Activated CD4-positive, CD25-positive, alpha-beta regulatory T cell treated with anti-CD3 and anti-CD28 coated beads, Interleukin-2, amount 50 U/mL, for 16 hours (primary cell): ENCODE measurements around the gene CNIH2.
"Not testable (repeated sequence)": the region's sequence is repeated elsewhere in the genome, so short reads cannot be mapped to it uniquely, and the experiment has no call there.

Source experiments
- DNase-seq: peaks from one replicate; pipeline ENCODE4 v3.0.0-alpha.2; 2020; ENCODE audit warnings: low read depth, low spot score

Gene CNIH2

GRCh38 chr11:66276619-66277018, 1.4 kb upstream of the CNIH2 start:
- DNase-seq, result not testable (repeated sequence)

DNA sequence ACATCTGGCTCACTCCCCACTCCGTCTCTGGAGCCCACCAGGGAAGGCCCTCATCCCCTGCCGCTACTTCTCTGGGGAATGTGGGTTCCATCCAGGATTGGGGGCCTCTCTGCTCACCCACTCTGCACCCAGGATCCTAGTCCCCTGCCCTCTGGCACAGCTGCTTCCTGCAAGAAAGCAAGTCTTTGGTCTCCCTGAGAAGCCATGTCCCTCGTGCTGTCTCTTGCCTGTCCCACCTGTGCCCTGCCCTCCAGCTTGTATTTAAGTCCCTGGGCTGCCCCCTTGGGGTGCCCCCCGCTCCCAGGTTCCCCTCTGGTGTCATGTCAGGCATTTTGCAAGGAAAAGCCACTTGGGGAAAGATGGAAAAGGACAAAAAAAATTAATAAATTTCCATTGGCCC, 911 bp upstream of the CNIH2 start:
- DNase-seq, result not testable (repeated sequence)

GRCh38 chr11:66278363-66279091, 552 bp downstream of the CNIH2 start:
- no peak for DNase-seq

GRCh38 chr11:66279092-66279734, 1.2 kb downstream of the CNIH2 start:
- no peak for DNase-seq

GRCh38 chr11:66280428-66280827, 2.5 kb downstream of the CNIH2 start:
- DNase-seq, result no peak

- no peak for DNase-seq
Observed at GRCh38 chr11:66281001-66281400, 3.0 kb downstream of the CNIH2 start.

- no peak for DNase-seq
Observed at GRCh38 chr11:66281776-66282467, 3.9 kb downstream of the CNIH2 start.

DNA sequence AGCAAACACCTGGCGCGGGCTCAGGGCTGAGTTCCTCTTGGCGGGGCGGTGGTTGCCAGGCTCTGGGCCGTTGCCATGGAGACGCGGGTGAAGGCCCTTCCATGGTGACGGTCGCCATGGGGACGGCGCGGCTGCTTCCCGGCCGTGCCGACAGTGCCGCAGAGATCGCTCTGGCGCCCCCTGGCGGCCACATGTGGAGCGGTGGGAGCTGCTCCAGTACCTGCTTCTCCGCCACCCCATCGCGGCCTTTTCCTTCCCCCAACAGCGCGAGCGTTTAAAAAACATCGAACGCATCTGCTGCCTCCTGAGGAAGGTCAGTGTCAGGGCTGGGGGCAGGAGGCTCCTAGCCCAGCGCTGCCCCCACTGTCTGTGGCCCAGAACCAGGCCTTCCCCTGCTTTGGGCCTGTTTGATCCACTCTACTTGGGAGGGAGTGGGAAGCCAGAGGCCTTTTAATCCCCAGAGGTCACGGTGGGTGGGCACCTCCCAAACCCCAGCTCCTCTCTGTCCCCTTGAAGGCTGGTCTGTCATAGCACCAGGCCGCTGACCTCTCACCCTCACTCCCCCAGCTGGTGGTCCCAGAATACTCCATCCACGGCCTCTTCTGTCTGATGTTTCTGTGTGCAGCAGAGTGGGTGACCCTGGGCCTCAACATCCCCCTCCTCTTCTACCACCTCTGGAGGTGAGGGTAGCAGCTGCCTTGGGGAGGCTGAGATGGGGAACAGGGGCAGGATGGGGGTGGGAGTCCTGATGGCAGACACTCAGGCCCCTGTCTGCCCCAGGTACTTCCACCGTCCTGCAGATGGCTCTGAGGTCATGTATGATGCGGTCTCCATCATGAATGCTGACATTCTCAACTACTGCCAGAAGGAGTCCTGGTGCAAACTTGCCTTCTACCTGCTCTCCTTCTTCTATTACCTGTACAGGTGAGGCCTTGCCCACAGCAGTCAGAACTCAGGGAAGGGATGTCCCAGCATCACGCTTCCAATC, 4.8 kb downstream of the CNIH2 start:
- DNase-seq, result peak; percentile 100

DNA sequence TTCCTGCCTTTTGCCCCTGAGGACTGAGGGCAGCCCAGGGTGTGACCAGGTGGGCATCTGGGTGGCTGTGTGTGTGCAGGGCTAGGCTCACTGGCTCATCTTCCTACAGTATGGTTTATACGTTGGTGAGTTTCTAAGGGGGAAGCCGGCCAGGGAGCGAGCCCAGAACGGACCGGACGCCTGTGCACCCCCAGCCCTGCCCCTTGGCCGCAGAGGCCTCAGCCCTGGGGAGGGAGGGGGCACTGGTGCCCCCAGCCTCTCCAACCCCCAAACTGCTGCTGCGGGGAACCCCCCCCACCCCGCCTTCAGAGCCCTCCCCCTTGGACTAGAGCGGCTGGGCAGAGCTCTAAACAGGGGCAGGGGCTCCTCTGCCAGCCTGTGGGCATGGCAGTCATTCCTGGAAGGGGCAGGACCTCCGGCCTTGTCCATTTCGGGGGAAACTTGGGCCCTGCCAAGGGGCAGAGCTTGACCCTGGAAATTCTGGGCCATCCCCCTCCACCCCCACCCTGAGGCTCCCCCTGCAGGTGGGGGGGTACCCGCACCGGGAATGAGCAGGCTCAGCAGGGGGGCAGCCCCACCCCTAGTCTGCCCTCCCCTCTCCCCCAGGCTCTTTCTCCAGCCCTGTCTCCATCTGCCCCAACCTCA, 5.6 kb downstream of the CNIH2 start:
- no peak for DNase-seq

- no peak for DNase-seq
Observed at GRCh38 chr11:66284526-66285078, 6.6 kb downstream of the CNIH2 start.

DNA sequence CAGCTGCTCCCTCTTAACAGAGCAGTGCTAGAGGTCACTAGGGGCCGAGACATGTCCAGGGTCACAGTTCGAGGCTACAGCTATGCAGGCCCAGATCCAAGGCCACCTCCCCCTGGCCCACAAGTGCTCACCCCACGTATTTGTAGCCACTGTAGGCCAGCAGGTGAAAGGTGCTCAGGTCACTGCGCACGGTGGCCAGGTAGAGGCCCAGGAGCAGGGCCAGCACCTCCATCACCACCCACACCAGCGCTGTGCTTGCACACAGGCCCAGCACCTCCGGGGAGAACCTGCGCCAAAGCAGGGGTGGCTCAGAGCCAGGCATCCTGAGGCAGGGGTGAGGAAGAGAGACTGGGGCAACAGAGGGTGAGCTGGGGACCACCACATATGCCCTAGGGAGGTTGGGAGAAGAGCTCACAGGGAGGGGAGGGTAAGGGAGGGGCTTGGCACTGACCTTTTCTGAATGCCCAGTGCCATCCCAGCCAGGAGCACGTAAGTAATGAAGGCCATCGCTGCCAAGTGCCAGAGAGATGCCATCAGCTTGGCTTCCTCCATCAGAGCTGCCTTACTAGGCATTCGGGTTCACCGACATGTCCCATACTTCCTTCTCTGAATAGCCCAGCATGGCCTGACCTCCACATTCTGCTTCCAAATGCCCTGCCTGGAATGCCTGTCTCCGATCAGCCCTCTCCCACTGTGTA, 7.4 kb downstream of the CNIH2 start:
- DNase-seq, result no peak

DNA sequence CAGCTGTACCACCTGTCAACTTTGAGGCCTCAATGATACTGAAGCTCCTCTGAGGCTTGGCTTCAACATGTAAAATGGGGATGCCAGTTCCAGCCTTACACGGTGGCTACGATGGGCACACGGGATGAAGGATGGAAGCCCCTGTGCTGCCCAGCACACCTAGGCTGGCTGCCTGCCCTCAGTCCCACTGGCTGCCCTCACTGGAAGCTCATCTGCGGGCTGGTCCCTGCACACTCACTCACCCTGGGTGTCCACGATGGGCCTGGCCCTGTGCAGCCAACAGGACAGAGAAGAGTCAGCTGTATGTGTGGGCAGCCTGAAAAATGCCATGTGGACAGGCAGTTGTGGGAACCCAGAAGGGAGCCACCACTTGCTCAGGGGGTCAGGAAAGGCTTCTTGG, 8.7 kb downstream of the CNIH2 start:
- no peak for DNase-seq

DNA sequence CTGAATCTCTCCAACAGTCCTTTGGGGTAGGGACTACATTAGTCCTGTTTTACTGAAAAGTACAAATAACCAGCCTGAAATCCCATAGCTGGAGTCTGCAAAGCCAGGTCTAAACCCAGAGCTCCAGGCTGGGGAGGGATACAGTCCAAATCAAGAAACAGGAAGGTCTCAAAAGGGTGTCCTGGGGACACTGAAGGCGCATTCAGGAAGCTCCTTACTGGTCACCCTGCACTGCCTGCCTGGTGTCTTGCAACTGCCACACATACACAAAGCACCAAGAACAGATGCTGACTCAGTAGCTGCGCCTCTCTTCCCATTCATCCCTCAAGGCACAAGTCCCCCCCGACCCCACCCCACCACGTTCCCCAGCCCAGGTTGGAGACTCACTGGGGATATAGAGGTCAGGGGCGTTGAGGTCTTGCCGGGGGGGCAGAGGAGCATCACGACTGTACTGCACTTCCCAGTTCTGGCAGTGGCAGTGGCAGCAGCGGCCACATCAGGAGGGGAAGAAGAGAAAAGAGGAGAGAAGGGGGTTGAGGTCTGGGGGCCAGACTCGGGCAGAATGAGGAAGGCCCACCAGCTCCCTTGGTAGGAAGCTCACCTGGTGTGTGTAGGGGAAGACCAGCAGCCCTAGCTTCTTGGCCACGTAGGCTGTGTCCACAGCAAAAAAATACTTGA, 9.4 kb downstream of the CNIH2 start:
- no peak for DNase-seq

DNA sequence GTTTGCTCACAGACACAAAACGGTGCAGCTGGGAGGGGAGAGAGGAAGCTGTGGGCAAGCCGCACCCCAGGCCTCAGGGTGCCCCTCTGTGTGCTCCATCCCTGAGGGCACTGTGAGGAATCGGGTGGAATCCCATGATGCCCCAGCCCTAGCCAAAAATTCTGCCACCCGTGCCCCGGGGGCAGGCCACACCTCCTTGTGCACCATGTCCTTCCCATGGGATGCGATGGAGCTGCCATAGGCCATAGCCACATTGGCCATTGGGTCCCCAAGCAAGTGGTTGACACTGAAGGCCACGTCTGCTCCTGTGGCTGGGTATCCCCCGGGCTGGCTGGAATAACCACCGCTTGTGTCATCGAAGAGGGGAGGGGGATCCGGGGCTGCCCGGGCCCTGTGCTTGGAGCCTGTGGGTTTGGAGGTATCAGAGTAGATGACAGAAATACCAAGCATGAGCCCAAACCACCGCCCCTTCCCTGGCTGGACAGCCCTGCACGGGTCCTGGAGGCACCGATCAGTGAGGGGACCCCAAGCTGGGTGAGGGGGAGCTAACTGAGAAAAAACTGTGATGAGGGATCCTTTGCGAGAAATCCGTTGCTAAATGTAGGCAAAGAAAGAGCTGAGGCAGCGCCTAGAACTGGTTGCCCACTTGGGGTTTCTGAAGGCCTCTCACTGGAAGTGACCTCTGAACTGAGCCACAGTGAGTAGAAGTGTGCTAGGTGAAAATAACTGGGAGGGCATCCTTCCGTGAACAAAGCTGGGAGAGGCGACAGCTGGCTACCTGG, 10.1 kb downstream of the CNIH2 start:
- no peak for DNase-seq

- DNase-seq, result peak; percentile 97
Observed at GRCh38 chr11:66288671-66289547, 10.9 kb downstream of the CNIH2 start, which contains the start of gene YIF1A. TSS of gene YIF1A (minus strand) at chr11:66289143. CDS start at chr11:66288985, 158 bp downstream.

GRCh38 chr11:66289548-66290329, 11.8 kb downstream of the CNIH2 start:
- peak; percentile 58 for DNase-seq

- DNase-seq, result no peak
Observed at GRCh38 chr11:66290330-66290621, 12.3 kb downstream of the CNIH2 start.
